Panc1 (cell line): ENCODE data around the gene RRBP1.

Experiments
- POLR2AphosphoS5 ChIP-seq: IDR thresholded peaks from 2 replicates; pipeline ENCODE4 v1.6.1; 2012; ENCODE audit warnings: mild to moderate bottlenecking, low read depth, low read length, moderate library complexity
- SIN3A ChIP-seq: IDR thresholded peaks from 2 replicates; pipeline ENCODE4 v1.6.1; 2012; ENCODE audit warnings: low read depth, mild to moderate bottlenecking, low read length, moderate library complexity, borderline replicate concordance; ENCODE audit not compliant: insufficient read depth
- TF ChIP-seq, protein P1 (sequence below): fragments of 450-650 bp; IDR thresholded peaks from 2 replicates; pipeline ENCODE4 v1.5.1; 2017; ENCODE audit warnings: mild to moderate bottlenecking
- TF ChIP-seq, protein P2 (sequence below), 2 experiments: IDR thresholded peaks; 2 replicates each; pipeline ENCODE4 v1.6.1; 2011 to 2012; ENCODE audit warnings: low read depth in 2 of 2, control low read depth in 1 of 2, low read length in 1 of 2, mild to moderate bottlenecking in 1 of 2, moderate library complexity in 1 of 2; ENCODE audit not compliant: insufficient read depth in 1 of 2

DNA sequence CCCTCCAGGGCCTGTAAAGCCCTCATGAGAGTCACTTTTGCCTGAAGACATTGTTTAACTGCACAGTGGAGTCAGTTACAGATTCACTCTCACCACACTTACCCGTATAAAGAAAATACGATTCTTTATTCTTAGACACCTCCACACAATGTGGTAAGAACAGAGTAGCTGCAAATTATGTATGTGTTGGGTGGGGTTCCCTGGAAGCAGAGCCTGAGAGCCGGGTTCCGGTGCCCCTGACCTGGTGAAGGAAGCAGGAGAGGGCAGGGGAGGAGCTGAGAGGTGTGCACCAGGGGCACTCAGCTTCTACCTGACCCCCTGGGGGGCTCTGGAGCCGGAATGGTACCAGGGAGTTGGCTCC lies 29.2 kb upstream of the RRBP1 start:
- TF ChIP-seq, protein P1, sequence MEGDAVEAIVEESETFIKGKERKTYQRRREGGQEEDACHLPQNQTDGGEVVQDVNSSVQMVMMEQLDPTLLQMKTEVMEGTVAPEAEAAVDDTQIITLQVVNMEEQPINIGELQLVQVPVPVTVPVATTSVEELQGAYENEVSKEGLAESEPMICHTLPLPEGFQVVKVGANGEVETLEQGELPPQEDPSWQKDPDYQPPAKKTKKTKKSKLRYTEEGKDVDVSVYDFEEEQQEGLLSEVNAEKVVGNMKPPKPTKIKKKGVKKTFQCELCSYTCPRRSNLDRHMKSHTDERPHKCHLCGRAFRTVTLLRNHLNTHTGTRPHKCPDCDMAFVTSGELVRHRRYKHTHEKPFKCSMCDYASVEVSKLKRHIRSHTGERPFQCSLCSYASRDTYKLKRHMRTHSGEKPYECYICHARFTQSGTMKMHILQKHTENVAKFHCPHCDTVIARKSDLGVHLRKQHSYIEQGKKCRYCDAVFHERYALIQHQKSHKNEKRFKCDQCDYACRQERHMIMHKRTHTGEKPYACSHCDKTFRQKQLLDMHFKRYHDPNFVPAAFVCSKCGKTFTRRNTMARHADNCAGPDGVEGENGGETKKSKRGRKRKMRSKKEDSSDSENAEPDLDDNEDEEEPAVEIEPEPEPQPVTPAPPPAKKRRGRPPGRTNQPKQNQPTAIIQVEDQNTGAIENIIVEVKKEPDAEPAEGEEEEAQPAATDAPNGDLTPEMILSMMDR = no peak
- TF ChIP-seq SIN3A (no peak), POLR2AphosphoS5 (no peak)
- TF ChIP-seq, protein P2, sequence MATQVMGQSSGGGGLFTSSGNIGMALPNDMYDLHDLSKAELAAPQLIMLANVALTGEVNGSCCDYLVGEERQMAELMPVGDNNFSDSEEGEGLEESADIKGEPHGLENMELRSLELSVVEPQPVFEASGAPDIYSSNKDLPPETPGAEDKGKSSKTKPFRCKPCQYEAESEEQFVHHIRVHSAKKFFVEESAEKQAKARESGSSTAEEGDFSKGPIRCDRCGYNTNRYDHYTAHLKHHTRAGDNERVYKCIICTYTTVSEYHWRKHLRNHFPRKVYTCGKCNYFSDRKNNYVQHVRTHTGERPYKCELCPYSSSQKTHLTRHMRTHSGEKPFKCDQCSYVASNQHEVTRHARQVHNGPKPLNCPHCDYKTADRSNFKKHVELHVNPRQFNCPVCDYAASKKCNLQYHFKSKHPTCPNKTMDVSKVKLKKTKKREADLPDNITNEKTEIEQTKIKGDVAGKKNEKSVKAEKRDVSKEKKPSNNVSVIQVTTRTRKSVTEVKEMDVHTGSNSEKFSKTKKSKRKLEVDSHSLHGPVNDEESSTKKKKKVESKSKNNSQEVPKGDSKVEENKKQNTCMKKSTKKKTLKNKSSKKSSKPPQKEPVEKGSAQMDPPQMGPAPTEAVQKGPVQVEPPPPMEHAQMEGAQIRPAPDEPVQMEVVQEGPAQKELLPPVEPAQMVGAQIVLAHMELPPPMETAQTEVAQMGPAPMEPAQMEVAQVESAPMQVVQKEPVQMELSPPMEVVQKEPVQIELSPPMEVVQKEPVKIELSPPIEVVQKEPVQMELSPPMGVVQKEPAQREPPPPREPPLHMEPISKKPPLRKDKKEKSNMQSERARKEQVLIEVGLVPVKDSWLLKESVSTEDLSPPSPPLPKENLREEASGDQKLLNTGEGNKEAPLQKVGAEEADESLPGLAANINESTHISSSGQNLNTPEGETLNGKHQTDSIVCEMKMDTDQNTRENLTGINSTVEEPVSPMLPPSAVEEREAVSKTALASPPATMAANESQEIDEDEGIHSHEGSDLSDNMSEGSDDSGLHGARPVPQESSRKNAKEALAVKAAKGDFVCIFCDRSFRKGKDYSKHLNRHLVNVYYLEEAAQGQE (IDR thresholded peaks at IDR 0.05; ENCODE audit: insufficient read depth in 1 of 2, low read depth in 2 of 2, low read length in 1 of 2) = no peak
